Brain microvascular endothelial cell (primary cell): ENCODE data around the gene MEGF6.

Experiments used
- DNase-seq: peaks from one replicate; pipeline ENCODE4 v3.0.0-alpha.2; 2020
- H3K27ac ChIP-seq: fragments of 250-450 bp; sonication (Bioruptor Pico); 2 replicates; pipeline ENCODE4 v1.5.1; 2020; ENCODE audit warnings: mild to moderate bottlenecking, moderate library complexity
- H3K27me3 ChIP-seq: fragments of 250-450 bp; sonication (Bioruptor Pico); replicated peaks from 2 replicates; pipeline ENCODE4 v1.5.1; 2020; ENCODE audit warnings: mild to moderate bottlenecking
- H3K36me3 ChIP-seq: fragments of 250-450 bp; sonication (Bioruptor Pico); replicated peaks from 2 replicates; pipeline ENCODE4 v1.5.1; 2020; ENCODE audit warnings: mild to moderate bottlenecking
- H3K4me3 ChIP-seq: 2 replicates; pipeline ENCODE4 v1.5.1; 2011; ENCODE audit warnings: low read depth, mild to moderate bottlenecking, control low read depth, low read length, moderate library complexity
- in situ Hi-C: cut with HindIII; loops from 2 replicates; pipeline ENCODE4 v1.10.0; 2017; ENCODE audit warnings: low sequenced_read_pairs, low pct_ligation_motif_present
- TF ChIP-seq, protein P1 (sequence below): IDR thresholded peaks from 2 replicates; pipeline ENCODE4 v1.5.1; 2011; ENCODE audit warnings: low read depth, mild to moderate bottlenecking, moderate library complexity, low read length, control low read depth, inconsistent platforms; ENCODE audit errors: missing control alignments

Gene MEGF6

DNA sequence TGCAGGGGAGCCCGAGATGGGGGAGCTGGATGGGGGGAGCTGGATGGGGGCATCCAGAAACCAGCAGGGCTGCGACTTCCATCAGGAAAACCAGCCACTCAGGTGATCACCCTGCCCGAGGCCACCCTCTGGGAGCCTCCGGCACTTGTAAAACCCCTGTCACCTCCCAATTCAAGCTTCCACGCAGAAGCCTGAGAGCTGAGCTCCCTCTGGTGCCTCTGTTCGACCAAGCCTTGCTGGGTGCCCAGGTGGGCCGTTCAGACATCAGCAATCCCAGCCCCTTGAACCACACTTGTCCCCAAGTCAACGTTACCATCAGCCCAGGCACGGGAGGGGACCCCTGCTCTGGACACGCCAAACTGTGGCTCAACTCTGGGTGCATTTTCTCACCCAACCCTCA, 59.6 kb downstream of the MEGF6 start:
- Histone ChIP-seq H3K27ac (no peak overlapping the region), H3K36me3 (no peaks in the 10 kb centered on the region), H3K27me3 (no peaks in the 10 kb centered on the region), H3K4me3 (no peak overlapping the region)
- in situ Hi-C loops, result no loop called here
- DNase-seq, result no peak
- TF ChIP-seq, protein P1, sequence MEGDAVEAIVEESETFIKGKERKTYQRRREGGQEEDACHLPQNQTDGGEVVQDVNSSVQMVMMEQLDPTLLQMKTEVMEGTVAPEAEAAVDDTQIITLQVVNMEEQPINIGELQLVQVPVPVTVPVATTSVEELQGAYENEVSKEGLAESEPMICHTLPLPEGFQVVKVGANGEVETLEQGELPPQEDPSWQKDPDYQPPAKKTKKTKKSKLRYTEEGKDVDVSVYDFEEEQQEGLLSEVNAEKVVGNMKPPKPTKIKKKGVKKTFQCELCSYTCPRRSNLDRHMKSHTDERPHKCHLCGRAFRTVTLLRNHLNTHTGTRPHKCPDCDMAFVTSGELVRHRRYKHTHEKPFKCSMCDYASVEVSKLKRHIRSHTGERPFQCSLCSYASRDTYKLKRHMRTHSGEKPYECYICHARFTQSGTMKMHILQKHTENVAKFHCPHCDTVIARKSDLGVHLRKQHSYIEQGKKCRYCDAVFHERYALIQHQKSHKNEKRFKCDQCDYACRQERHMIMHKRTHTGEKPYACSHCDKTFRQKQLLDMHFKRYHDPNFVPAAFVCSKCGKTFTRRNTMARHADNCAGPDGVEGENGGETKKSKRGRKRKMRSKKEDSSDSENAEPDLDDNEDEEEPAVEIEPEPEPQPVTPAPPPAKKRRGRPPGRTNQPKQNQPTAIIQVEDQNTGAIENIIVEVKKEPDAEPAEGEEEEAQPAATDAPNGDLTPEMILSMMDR, result no peak

- DNase-seq, result no peak
- Histone ChIP-seq H3K4me3 (no peak overlapping the region), H3K27ac (no peak overlapping the region), H3K27me3 (no peaks in the 10 kb centered on the region), H3K36me3 (no peaks in the 10 kb centered on the region)
- TF ChIP-seq, protein P1, result no peak
- in situ Hi-C loops, result no loop called here
These were observed 60.0 kb downstream of the MEGF6 start for GRCh38 chr1:3551290-3551678.

DNA sequence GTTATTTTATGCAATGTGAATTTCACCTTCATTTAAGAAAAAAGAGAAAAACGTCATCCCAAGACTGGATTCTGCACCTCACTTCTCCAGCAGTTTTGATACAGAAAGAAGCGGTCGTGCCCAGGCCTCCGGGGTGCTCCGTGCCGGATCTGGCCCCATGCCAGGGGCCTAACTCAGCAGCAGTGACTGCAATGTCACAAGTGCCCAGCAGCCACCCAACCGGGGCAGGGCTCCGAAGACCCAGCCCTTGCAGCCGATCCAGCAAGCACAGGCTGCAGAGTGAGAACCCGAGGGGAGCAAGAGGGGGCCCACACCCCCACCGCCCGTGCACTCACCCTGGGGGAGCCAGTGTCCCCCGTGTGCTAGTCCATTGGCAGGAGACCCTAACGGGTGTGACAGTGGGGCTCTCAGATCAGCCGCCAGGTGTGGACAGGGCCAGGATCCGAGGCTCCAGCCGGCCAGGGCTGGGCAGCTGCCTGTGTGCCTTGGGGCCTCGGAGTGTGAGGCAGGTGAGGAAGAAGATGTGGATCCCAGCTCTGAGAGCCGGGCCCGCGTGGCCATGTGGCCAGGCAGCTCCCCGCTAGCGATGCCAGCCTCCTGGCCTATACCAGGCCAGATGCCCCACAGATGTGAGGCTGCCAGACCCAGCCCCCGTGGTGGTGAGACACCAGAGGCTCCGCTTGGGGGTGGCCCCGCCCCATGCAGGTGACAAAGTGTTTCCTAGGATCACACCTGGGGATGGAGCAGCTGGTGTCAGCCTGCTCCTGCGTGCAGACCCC, 60.6 kb downstream of the MEGF6 start:
- H3K27me3 ChIP-seq, result no peaks in the 10 kb centered on the region
- in situ Hi-C loops, result no loop called here
- no peak overlapping the region for H3K4me3 ChIP-seq
- TF ChIP-seq, protein P1, result no peak
- no peak overlapping the region for H3K27ac ChIP-seq
- no peaks in the 10 kb centered on the region for H3K36me3 ChIP-seq
- DNase-seq, result no peak

- TF ChIP-seq, protein P1, result no peak
- no peak for DNase-seq
- Histone ChIP-seq H3K36me3 (no peaks in the 10 kb centered on the region), H3K27ac (no peak overlapping the region), H3K4me3 (no peak overlapping the region), H3K27me3 (no peaks in the 10 kb centered on the region)
- in situ Hi-C loops, result no loop called here
These were observed 62.4 kb downstream of the MEGF6 start for GRCh38 chr1:3548895-3549294.

- TF ChIP-seq, protein P1, result no peak
- no peaks in the 10 kb centered on the region for H3K27me3 ChIP-seq
- peak; percentile 58 for DNase-seq
- no peaks in the 10 kb centered on the region for H3K36me3 ChIP-seq
- peak overlapping the region; percentile 46 for H3K27ac ChIP-seq
- in situ Hi-C loops, result no loop called here
- no peak overlapping the region for H3K4me3 ChIP-seq
These were observed 63.0 kb downstream of the MEGF6 start for GRCh38 chr1:3548156-3548893.
